NT2/D1 (cell line): Measurements from ENCODE around the gene KCND3.

Experiments used
- YY1 ChIP-seq: IDR thresholded peaks from 2 replicates; pipeline ENCODE4 v1.6.1; 2011; ENCODE audit not compliant: insufficient read length, insufficient read depth
- ZNF274 ChIP-seq: IDR thresholded peaks from 2 replicates; pipeline ENCODE4 v1.6.1; 2011; ENCODE audit warnings: mild to moderate bottlenecking, low read depth, low read length

DNA sequence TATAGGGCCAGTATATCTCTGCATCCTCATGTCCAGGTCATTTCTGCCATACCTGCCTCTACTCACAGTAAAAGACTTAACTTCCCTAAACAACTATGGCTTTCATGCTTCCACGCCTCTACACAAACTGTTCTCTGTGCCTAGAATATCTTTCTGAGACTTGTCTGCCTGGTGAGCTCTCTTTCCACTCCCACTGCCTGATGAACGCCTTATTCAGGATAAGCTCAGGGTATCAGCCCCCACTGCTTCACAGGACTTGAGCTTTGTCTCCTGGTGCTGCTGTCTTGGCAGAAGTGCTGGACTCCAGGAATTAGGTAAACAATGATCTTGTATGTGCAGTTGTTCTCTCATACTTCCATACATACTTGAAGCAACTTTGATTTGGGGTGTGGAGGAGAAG is 238.6 kb downstream of the KCND3 start:
- TF ChIP-seq ZNF274 (no peak), YY1 (no peak)
